GM12891 (cell line): ENCODE measurements around the gene GAGE10.
"Not testable (repeated sequence)": the region's sequence is repeated elsewhere in the genome, so short reads cannot be mapped to it uniquely, and the experiment has no call there.

Source experiments
- POLR2A ChIP-seq: IDR thresholded peaks from 2 replicates; pipeline ENCODE4 v1.6.1; 2011; ENCODE audit warnings: low read depth, low read length, control low read depth
- POLR2AphosphoS5 ChIP-seq: IDR thresholded peaks from 2 replicates; pipeline ENCODE4 v1.6.1; 2011; ENCODE audit warnings: low read depth, low read length, control low read depth

- TF ChIP-seq POLR2A, POLR2AphosphoS5: not testable (repeated sequence)
These were observed 27.0 kb downstream of the GAGE10 start for GRCh38 chrX:49330421-49330820.
